ENCODE measurements around the gene RPL9.
"Not testable (repeated sequence)": the region's sequence is repeated elsewhere in the genome, so short reads cannot be mapped to it uniquely, and the experiment has no call there.

RPL9 gene

DNA sequence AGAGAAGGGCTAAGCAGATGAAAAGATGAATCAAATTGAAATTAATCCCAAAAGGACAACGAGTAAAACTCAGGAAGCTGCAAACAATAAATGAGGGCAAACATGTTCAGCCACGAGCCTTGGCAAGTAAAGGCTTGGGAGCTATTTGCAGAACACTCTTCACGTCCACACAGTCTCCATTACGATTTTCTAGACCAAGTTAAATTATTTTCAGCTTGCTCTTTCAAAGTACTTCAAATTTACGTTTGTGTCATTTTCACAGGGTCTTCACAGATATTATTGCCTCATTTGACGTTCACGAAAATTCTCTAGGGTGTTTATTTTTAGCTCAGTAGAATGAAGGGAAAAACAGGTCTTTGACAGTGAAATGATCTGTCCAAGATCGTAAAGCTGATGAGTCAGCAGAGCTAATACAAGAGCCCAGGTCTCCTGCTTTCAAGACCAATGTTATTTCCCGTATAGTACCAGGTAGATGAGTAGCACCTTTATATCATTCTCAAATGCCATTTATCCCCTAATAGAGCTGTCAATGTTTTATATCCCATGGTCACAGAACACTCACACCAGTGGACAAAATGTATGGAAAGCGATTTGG is 31.1 kb downstream of the RPL9 start:
- in situ Hi-C loops (cut with MboI; ENCODE audit: low sequenced_read_pairs), result no loop called here

DNA sequence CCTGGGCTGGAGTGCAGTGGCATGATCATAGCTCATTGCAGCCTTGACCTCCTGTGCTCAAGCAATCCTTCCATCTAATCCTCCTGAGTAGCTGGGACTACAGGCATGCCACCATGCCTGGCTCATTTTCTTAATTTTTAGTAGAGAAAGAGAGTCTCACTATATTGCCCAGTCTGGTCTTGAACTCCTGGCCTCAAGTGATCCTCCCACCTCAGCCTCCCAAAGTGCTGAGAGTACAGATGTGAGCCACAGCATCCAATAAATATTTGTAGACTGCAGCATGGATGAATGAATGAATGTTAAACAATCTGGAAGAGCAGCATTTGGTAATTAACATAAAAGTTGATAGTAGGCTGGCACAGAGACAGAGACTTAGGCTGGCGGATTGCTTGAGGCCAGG is 32.0 kb downstream of the RPL9 start:
- in situ Hi-C loops (cut with MboI; ENCODE audit: low sequenced_read_pairs), result no loop called here

DNA sequence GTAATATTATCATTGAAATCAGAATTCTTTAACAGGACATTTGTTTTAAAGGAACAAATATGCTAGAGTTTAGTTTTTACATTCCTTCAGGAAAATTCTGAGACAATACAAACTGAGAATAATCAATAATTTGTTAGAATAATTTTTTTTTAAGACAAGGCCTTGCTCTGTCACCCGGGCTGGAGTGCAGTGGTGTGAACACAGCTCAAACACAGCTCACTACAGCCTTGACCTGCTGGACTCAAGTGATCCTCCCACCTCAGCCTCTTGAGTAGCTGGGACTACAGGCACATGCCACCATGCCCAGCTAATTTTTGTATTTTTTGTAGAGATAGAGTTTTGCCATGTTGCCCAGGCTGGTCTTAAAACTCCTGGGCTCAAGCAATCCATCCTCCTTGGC is 33.4 kb downstream of the RPL9 start:
- in situ Hi-C loops (cut with MboI; ENCODE audit: low sequenced_read_pairs), result not testable (repeated sequence)

DNA sequence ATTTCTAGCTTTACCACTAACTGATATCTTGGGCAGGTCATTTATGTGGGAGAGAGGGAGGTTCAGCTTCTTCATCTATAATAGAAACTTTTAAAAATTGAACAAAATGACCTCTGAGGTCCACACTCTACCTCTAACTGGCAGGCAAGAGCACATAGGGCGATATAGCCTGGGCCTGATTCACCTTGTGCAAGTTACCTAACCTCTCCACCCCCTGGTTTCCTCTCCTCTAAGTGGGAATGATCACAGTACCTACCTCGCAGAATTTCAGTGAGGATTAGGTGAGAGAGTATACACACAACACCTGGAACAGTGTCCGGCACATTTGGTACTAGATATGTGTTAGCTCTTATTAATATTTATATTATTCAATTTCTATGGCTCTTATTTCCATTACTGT is 36.5 kb downstream of the RPL9 start:
- in situ Hi-C loops (cut with MboI; ENCODE audit: low sequenced_read_pairs), result no loop called here

- in situ Hi-C loops (cut with MboI; ENCODE audit: low sequenced_read_pairs), result no loop called here
These were observed 42.9 kb downstream of the RPL9 start for GRCh38 chr4:39415678-39416283.

DNA sequence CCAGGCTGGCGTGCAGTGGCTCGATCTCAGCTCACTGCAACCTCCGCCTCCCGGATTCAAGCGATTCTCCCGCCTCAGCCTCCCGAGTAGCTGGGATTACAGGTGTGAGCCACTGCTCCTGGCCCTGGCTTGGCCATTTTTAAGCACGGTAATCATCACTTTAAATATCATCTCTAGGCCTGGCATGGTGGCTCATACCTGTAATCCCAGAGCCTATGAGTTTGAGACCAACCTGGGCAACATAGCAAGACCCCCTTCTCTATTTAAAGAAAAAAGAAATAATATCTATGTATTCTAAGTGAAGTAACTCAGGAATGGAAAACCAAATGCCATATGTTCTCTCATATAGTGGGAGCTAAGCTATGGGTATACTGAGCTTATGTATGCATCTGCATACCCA is 47.2 kb downstream of the RPL9 start:
- in situ Hi-C loops (cut with MboI; ENCODE audit: low sequenced_read_pairs), result not testable (repeated sequence)

DNA sequence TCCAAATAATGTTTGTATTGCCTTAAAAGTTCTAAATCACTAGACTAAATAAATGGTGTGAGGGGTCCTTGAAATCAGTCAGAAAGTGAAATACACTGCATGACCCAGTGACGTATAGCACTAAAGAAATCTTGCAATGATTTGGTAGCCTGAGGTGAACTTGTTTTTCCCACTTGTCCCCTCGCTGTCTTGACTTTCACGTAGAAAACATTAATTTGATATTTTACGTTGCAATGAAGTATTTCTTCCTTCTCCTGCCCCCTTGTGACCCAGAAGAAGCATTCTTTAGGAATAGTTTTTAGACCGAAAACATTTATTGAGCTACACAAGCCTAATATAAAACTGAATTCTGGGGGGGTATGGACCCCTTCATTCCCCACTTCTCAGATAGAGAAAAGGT is 48.3 kb downstream of the RPL9 start:
- in situ Hi-C loops (cut with MboI; ENCODE audit: low sequenced_read_pairs), result no loop called here

DNA sequence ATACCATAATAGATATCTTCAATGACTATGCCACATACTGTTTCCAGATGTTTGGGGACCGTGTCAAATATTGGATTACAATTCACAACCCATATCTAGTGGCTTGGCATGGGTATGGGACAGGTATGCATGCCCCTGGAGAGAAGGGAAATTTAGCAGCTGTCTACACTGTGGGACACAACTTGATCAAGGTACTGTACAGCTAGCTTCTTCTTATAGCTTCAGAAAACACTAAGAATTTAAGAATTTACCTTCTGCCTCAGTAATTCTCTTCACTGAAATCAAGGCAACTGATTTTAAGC is 51.2 kb downstream of the RPL9 start:
- in situ Hi-C loops (cut with MboI; ENCODE audit: low sequenced_read_pairs), result no loop called here

GRCh38 chr4:39406763-39407583 is 51.7 kb downstream of the RPL9 start, which contains the start of gene KLB:
KLB (plus strand) TSS chr4:39406930; CDS start chr4:39406950, 20 bp downstream.
- in situ Hi-C loops (cut with MboI; ENCODE audit: low sequenced_read_pairs), result no loop called here

Measured in HL-60/S4 (cell line).